Measurements from ENCODE around the gene BCAS3.
"Not testable (repeated sequence)": the region's sequence is repeated elsewhere in the genome, so short reads cannot be mapped to it uniquely, and the experiment has no call there.

BCAS3 gene

GRCh38 chr17:61354895-61355874 is 677.5 kb downstream of the BCAS3 start:
- no peak for DNase-seq

DNA sequence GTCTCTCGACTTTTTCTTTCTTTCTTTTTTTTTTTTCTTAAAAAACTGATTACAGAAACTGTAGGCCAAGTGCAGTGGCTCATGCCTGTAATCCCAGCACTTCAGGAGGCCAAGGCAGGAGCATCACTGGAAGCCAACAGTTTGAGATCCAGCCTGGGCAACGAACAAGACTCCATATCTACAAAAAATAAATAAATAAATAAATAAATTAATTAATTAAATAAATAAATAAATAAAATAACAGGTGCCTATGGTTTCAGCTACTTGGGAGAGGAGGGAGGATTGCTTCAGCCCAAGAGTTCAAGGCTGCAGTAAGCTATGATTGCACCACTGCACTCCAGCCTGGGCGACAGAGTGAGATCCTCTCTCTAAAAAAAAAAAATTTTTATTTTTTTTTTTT is 679.4 kb downstream of the BCAS3 start:
- not testable (repeated sequence) for DNase-seq

DNA sequence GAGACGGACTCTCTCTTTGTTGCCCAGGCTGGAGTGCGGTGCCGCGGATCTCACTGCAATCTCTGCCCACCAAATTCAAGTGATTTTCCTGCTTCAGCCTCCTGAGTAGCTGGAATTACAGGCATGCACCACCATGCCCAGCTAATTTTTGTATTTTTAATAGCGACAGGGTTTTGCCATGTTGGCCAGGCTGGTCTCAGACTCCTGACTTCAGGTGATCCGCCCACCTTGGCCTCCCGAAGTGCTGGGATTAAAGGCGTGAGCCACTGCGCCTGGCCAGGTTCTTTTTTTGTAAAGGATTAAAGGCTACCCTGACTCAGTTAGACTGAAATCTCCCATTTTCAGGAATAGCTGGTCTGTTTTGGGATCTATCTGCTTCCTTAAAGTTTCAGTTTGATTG is 681.9 kb downstream of the BCAS3 start:
- DNase-seq = not testable (repeated sequence)

GRCh38 chr17:61360318-61360943 is 682.8 kb downstream of the BCAS3 start:
- no peak for DNase-seq

- DNase-seq = no peak
These were observed 683.4 kb downstream of the BCAS3 start for GRCh38 chr17:61361084-61361483.

DNA sequence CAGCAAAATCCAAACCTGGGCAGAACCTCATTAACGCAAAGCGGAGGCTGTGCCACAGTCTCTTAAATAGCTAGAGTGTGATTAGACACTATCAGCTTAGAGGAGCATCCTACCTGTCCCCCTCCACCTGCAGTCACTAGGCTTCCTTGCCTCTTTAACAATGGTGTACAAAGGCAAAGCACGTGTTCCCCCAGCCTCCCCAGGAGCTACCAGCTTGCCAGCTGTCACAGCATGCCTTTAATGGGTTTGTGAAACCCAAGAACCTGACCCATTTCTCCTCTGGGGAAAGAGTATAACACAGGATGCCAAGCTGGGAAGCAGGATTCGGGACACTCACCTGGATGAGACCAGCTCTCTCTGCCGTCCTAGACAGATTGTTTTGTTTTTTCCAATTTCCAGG is 684.7 kb downstream of the BCAS3 start:
- DNase-seq = no peak

DNA sequence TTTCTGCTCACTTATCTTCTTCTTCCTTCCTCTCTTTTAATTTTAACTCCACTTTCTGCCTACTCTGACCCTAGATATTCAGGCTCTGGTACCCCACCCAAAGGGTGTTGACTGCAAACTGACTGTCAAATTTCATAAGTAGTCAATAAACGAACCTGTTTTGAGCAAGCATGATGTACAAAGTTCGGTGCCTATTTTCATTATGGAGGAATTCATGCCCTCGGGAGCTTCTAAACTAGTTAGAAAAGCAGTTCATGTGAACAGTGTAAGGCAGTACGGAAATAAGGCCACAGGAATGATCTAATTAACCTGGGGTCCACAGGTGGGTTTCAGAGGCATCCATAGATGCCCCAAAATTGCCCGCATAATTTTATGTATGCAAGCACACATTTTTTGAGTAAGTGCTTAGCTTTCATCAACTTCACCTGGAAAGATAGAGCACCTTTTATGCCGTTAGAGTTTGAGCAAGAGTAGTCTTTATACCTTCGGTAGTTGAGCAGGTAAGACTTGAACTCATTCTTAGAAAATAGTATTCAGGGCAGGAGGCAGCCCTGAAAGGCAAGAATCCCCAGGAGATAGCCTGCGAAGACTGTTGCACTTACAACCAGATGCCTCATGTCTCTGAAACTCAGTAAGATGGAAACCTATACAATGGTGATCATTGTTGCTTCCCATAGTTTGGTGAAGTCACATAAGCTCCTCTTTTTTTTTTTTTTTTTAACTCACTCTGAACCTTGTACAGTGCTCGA is 685.4 kb downstream of the BCAS3 start:
- no peak for DNase-seq

GRCh38 chr17:61363601-61364462 is 686.2 kb downstream of the BCAS3 start:
- no peak for DNase-seq

DNA sequence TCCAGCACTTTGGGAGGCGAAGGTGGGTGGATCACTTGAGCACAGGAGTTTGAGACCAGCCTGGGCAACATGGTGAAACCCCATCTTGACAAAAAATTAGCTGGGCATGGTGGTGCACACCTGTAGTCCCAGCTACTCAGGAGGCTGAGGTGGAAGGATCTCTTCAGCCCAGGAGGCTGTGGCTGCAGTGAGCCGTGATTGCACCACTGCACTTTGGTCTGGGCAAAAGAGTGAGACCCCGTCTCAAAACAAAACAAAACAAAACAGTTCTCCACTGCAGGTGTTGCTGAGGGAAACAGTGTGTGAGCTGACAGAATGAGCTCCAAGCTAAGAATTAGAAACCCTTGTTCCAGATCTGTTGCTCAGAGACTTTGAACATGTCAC is 686.8 kb downstream of the BCAS3 start:
- no peak for DNase-seq

DNA sequence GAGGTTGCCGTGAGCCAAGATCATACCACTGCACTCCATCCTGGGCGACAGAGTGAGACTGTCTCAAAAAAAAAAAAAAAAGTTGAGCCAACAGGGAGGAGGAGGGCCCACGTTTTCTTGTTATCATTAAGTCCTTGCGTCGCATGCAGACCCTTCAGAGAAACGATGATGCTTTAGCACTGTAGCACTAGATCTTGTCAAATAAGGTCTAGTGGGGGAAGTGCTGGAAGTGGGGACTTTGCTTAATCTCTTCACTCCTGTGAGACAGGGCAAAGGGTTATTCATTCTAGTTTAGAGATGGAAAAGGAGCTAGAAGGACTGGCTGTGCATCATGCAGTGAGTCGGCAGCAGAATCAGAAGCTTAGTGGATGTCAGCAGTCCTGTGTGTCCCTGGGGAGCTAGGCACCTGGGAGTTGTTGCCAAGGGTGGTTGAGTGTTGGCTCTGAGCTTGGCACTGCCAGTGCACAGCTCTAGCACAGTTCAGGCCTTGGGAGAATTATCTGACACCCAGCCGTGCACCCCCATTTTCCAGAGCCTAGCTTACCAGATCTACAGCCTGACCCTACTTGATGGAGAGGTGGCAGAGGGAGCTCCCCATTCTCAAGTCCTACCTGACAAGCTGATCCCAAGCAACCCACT is 688.5 kb downstream of the BCAS3 start:
- DNase-seq = no peak

GRCh38 chr17:61366715-61367413 is 689.2 kb downstream of the BCAS3 start:
- DNase-seq = no peak

DNA sequence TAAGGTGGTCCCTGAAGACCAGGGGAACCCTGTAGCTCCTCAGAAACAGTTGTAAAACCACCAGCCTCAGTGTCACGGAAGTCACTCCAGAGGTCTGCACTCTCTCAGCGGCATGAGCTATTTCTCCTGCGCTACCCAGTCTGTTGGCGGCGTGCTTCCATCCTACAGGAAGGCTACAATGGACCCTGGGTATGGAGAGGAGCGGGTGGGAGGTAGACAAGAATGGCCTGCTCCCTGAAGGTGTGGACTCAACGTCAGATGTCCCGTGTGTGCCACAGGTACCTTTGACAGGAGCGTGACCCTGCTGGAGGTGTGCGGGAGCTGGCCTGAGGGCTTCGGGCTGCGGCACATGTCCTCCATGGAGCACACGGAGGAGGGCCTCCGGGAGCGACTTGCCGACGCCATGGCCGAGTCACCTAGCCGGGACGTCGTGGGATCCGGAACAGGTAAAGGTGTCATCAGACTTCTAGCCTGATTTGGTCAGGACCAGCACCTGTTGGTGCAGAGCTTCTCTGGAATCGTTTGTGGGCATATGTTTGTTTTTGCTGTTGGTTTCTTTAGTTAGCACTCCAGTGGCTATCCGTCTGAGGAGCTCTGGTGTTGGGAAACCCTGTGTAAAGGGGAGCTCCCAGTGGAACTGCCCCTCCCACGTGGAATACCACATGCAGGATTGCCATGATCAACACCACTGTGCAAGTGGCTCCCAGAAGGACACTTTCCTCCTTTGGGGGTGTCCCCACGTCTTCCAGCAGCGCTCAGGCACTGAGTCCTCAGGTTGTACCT is 690.6 kb downstream of the BCAS3 start:
- DNase-seq = no peak

DNA sequence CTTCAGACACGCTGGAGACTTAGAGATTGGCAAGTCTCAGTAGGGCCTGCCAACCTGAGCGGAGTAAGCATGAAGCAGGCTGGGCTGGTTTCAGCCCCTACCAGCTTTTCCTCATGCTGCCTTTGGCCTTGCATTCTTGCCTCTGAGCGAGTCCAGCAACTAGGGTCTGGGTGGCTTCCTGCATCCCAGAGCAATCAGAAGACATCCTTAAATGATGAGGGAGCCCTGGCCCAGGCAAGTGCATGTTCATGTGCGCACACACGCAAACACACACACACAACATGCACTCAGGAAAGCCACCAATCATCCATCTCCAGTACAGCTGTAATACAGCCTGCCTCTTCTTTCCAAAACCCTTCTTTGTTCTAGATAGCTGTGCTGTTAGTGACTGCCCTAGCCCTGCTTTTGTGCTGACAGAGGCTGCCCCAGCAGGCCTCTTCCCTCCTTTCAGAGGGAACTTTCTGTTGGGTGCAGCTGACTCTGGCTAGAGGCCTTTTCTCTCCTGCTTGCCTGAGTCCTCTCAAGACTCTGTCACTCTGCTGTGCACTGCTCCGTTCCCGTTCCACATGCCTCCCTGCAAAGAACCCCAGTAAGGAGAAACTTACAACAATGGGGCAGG is 691.3 kb downstream of the BCAS3 start:
- DNase-seq = no peak

DNA sequence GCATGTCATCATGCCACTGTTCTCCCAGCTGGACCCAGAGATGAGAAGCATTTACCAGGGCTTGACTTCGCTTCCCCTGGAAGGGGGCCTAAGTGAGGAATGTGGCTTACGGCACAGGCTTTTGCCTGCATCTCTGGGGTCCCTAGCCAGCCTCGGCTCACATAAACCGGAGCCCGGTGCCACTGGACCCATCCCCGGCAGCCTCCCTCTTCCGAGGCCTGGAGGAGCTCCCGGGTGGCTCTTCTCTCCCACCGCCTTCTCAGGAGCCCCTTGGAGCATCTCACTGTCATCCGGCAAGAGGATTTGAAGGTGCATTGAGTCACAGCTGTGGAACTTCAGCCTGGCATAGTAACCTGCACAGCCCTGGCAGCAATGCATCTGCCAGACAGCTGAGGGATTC is 692.1 kb downstream of the BCAS3 start:
- no peak for DNase-seq

- DNase-seq = no peak
These were observed 693.5 kb downstream of the BCAS3 start for GRCh38 chr17:61371179-61371578.

DNA sequence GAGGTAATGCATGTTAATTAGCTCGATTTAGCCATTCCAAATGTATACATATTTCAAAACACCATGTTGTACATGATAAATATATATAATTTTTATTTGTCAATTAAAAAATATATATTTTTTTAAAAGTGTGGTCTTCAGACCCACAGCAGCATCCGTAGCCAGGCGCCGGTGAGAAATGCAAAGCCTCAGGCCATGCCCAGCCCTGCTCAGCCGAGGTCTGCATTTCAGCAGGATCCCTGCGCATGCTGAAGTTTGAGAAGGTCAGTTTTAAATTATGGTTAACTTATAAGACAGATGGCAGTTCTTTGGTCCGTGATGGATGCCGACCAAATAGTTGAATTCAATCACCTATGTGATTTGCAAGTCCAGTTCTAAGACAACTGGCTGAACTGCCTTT is 694.0 kb downstream of the BCAS3 start:
- DNase-seq = no peak

- DNase-seq = no peak
These were observed 694.8 kb downstream of the BCAS3 start for GRCh38 chr17:61372436-61372835.

DNA sequence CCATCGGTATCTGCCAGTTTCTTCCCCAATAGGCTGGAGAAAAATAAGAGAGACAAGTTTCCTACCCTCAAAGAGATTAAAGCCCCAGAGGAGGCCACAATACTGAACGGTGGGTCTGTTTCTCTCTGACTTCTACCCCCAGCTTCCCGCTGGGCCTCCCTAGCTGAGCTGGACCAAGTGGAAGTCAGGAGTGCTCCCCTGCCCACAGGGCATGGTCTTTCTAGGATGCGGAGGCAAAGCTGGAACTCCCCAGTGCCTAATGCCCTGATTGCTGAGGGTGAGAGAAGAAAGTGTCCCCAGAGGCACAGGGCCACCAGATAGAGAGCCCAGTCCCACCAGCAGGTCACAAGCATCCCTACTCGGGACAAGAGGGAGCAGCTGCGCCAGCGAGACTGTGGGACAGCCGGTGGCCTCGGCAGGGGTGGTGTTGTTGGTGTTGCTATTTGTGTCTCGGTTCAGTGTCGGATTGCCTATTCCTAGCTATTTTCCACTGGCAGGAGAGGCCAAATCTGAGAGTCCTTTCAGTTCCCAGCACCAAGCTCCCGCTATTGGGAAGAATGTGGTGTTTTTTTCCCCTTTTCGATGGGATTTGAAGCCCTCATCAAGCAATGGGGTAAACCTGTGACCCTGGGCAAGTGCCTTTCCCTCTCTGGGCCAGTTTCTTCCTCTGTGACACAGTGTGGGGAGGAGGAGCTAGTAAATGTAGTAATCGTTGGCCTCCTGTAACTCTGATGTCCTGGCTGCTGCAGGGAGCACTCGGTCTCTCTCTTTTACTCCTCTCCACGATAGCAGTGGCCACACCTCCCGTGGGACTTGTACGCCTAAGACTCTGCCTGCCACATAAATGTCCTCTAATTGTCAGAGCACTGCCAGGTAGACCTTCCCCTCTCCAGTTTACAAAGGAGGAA is 699.5 kb downstream of the BCAS3 start:
- DNase-seq = no peak

Data from activated CD4-positive, alpha-beta T cell treated with anti-CD3 and anti-CD28 coated beads, Interleukin-2, amount 50 U/mL, for 4 hours (primary cell).